Measurements from ENCODE around the gene CENPT.

DNA sequence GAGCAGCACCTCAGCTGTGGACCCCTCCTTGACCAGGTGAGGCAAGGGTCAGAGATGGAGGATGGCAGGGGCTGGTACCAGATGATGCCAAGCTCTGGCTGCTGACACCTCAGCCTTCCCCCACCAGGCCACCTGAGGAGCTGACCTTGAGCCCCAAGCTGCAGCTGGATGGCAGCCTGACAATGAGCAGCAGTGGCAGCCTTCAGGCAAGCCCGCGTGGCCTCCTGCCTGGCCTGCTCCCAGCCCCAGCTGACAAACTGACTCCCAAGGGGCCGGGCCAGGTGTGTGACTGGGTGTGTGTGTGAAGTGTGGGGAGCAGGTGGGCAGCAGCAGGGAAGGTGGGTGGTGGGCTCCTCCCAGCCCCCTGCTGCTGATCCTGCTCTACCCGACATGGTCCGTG is 32.4 kb upstream of the CENPT start:
- TF ChIP-seq, protein P1, sequence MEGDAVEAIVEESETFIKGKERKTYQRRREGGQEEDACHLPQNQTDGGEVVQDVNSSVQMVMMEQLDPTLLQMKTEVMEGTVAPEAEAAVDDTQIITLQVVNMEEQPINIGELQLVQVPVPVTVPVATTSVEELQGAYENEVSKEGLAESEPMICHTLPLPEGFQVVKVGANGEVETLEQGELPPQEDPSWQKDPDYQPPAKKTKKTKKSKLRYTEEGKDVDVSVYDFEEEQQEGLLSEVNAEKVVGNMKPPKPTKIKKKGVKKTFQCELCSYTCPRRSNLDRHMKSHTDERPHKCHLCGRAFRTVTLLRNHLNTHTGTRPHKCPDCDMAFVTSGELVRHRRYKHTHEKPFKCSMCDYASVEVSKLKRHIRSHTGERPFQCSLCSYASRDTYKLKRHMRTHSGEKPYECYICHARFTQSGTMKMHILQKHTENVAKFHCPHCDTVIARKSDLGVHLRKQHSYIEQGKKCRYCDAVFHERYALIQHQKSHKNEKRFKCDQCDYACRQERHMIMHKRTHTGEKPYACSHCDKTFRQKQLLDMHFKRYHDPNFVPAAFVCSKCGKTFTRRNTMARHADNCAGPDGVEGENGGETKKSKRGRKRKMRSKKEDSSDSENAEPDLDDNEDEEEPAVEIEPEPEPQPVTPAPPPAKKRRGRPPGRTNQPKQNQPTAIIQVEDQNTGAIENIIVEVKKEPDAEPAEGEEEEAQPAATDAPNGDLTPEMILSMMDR (conservative IDR thresholded peaks at IDR 0.05), result no peak
- TF ChIP-seq ZFX (IDR thresholded peaks at IDR 0.05), result no peak

Data from C4-2B (cell line).